ENCODE data around the gene ZDHHC22.
A peak's percentile ranks its signal among the peaks of the same experiment; 100 is the strongest.

The ZDHHC22 gene

GRCh38 chr14:77102154-77102553 lies 39.4 kb downstream of the ZDHHC22 start:
- DNase-seq = no peak

- no peak for DNase-seq
Measured at GRCh38 chr14:77100961-77101360, 40.6 kb downstream of the ZDHHC22 start.

GRCh38 chr14:77099425-77100167 lies 42.0 kb downstream of the ZDHHC22 start:
- no peak for DNase-seq

GRCh38 chr14:77098529-77099353 lies 42.9 kb downstream of the ZDHHC22 start:
- peak in 2 of 5 experiments; percentile 2 to 17 for DNase-seq

GRCh38 chr14:77097700-77098528 lies 43.7 kb downstream of the ZDHHC22 start, which contains the start of gene CIPC:
CIPC (plus strand) TSS chr14:77098258; CDS start chr14:77105709, 7,451 bp downstream.
- peak; percentile 95 to 100 (median 98) for DNase-seq

GRCh38 chr14:77097006-77097699 lies 44.4 kb downstream of the ZDHHC22 start:
- no peak for DNase-seq

- peak; percentile 31 to 76 (median 65) for DNase-seq
Measured at GRCh38 chr14:77094672-77095284, 46.8 kb downstream of the ZDHHC22 start.

- DNase-seq = no peak
Measured at GRCh38 chr14:77092676-77093075, 48.9 kb downstream of the ZDHHC22 start.

GRCh38 chr14:77091518-77091917 lies 50.1 kb downstream of the ZDHHC22 start:
- no peak for DNase-seq

- no peak for DNase-seq
Measured at GRCh38 chr14:77088645-77089044, 52.9 kb downstream of the ZDHHC22 start.

- peak in 2 of 5 experiments; percentile 24 to 77 for DNase-seq
Measured at GRCh38 chr14:77088219-77088618, 53.4 kb downstream of the ZDHHC22 start.

GRCh38 chr14:77087631-77088030 lies 54.0 kb downstream of the ZDHHC22 start:
- DNase-seq = no peak

GRCh38 chr14:77086951-77087350 lies 54.6 kb downstream of the ZDHHC22 start:
- no peak for DNase-seq

- DNase-seq = peak in 1 of 5 experiments; percentile 52
Measured at GRCh38 chr14:77086017-77086727, 55.4 kb downstream of the ZDHHC22 start.

- no peak for DNase-seq
Measured at GRCh38 chr14:77085538-77085937, 56.1 kb downstream of the ZDHHC22 start.

GRCh38 chr14:77084985-77085384 lies 56.6 kb downstream of the ZDHHC22 start:
- DNase-seq = no peak

GRCh38 chr14:77083082-77083481 lies 58.5 kb downstream of the ZDHHC22 start:
- no peak for DNase-seq

- no peak for DNase-seq
Measured at GRCh38 chr14:77082356-77082755, 59.2 kb downstream of the ZDHHC22 start.

Measured in T-helper 2 cell (primary cell).